B cell (primary cell): Measurements from ENCODE around the gene NSMCE3.
"Not testable (repeated sequence)": the region's sequence is repeated elsewhere in the genome, so short reads cannot be mapped to it uniquely, and the experiment has no call there.

ENCODE experiments used
- CTCF ChIP-seq: fragments of 200-600 bp; IDR thresholded peaks from one replicate; pipeline ENCODE4 v1.8.0; 2022; ENCODE audit warnings: antibody characterized with exemption, mild to moderate bottlenecking
- EZH2 ChIP-seq: IDR thresholded peaks from 2 replicates; pipeline ENCODE4 v1.6.1; 2012; ENCODE audit warnings: borderline replicate concordance, low read depth, mild to moderate bottlenecking, moderate library complexity, low read length; ENCODE audit not compliant: insufficient read depth, poor library complexity, severe bottlenecking

- TF ChIP-seq CTCF, EZH2: not testable (repeated sequence)
These were observed 45.2 kb downstream of the NSMCE3 start for GRCh38 chr15:29224235-29224986.
